A549 (cell line): ENCODE results near the gene PPP1CC. TPM values are rescaled to one million over a fixed set of nuclear protein-coding genes. Genes with fewer than 3 reads are reported as not detected.

Source experiments
- ATAC-seq, 2 experiments: fragments of 200-7000 bp in 1 of 2; fragments of >200 bp in 1 of 2; cut with Nextera tagmentation in 1 of 2; cut with Tn5 transposase in 1 of 2; 3 replicates each; pipeline versions ENCODE4 v1.8.0 to v1.9.1; 2018 to 2020; ENCODE audit warnings: mild to moderate bottlenecking in 1 of 2, moderate library complexity in 1 of 2
- CTCF ChIA-PET: fragments of 300-600 bp; sonication (Branson Sonifier 250); formaldehyde crosslinking; extraction: SDS; loops from one replicate; lab custom pipeline; 2021; ENCODE audit warnings: antibody characterized with exemption, inconsistent platforms; lab: Yijun Ruan, JAX
- POLR2A ChIA-PET: fragments of 350-600 bp; formaldehyde crosslinking; extraction: SDS; loops from one replicate; lab custom pipeline; 2021; ENCODE audit warnings: antibody characterized with exemption, inconsistent platforms; lab: Yijun Ruan, JAX
- DNase-seq, 2 experiments: peaks; one replicate each; pipeline versions ENCODE4 v3.0.0 to v3.0.0-alpha.2; 2011 to 2016; ENCODE audit warnings: low read depth in 1 of 2, low spot score in 1 of 2
- FAIRE-seq: peaks from 2 replicates; lab custom pipeline; 2011; peaks lifted over from hg19 to GRCh38; lab: Jason Lieb, UNC
- H3K27ac ChIP-seq, 2 experiments: fragments of >200 bp; sonication (Bioruptor Twin); formaldehyde crosslinking; 3 replicates each; pipeline ENCODE4 v1.5.1; 2016 to 2017
- H3K4me1 ChIP-seq: fragments of >200 bp; sonication (Bioruptor Twin); formaldehyde crosslinking; 3 replicates; pipeline ENCODE4 v1.6.1; 2016
- H3K4me2 ChIP-seq: fragments of >200 bp; sonication (Bioruptor Twin); formaldehyde crosslinking; 3 replicates; pipeline ENCODE4 v1.6.1; 2016
- H3K4me3 ChIP-seq: fragments of >200 bp; sonication (Bioruptor Twin); formaldehyde crosslinking; 3 replicates; pipeline ENCODE4 v1.5.1; 2016
- H3K9me3 ChIP-seq: fragments of >200 bp; sonication (Bioruptor Twin); formaldehyde crosslinking; 3 replicates; pipeline ENCODE4 v1.6.1; 2016
- CBX2 ChIP-seq: fragments of 200-600 bp; sonication (generic); IDR thresholded peaks from 2 replicates; pipeline ENCODE4 v1.6.1; 2016; ENCODE audit warnings: low read depth, mild to moderate bottlenecking, borderline replicate concordance
- CEBPB ChIP-seq, 2 experiments: fragments of >200 bp in 1 of 2; sonication (Bioruptor Twin) in 1 of 2; formaldehyde crosslinking in 1 of 2; IDR thresholded peaks; 2 replicates each; pipeline ENCODE4 v1.6.1; 2012 to 2016
- CHD2 ChIP-seq: fragments of 150-350 bp; IDR thresholded peaks from 2 replicates; pipeline ENCODE4 v1.6.1; 2014; ENCODE audit warnings: low read length; ENCODE audit not compliant: partially characterized antibody
- FOSB ChIP-seq: fragments of 250-450 bp; sonication (Bioruptor Pico); IDR thresholded peaks from 2 replicates; pipeline ENCODE4 v1.5.0; 2020; ENCODE audit warnings: mild to moderate bottlenecking, moderate library complexity
- FOSL2 ChIP-seq, 2 experiments: fragments of 450-650 bp in 1 of 2; fragments of >200 bp in 1 of 2; sonication (Bioruptor Twin) in 1 of 2; formaldehyde crosslinking; IDR thresholded peaks; 2 replicates each; pipeline versions ENCODE4 v1.5.0 to v1.6.1; 2016 to 2020; ENCODE audit warnings: mild to moderate bottlenecking in 1 of 2, moderate library complexity in 1 of 2
- FOXS1 ChIP-seq: fragments of 250-450 bp; sonication (Bioruptor Pico); IDR thresholded peaks from 2 replicates; pipeline ENCODE4 v1.5.0; 2020; ENCODE audit warnings: mild to moderate bottlenecking, moderate library complexity
- HDAC2 ChIP-seq: fragments of 200-600 bp; sonication (generic); IDR thresholded peaks from 2 replicates; pipeline ENCODE4 v1.6.1; 2016
- HOXA7 ChIP-seq: fragments of 250-450 bp; sonication (Bioruptor Pico); IDR thresholded peaks from 2 replicates; pipeline ENCODE4 v1.5.0; 2020; ENCODE audit warnings: mild to moderate bottlenecking, moderate library complexity
- HOXB13 ChIP-seq: fragments of 250-450 bp; sonication (Bioruptor Pico); IDR thresholded peaks from 2 replicates; pipeline ENCODE4 v1.5.0; 2020; ENCODE audit warnings: low read depth, mild to moderate bottlenecking, moderate library complexity
- HOXB5 ChIP-seq: fragments of 250-450 bp; sonication (Bioruptor Pico); IDR thresholded peaks from 2 replicates; pipeline ENCODE4 v1.5.0; 2020; ENCODE audit warnings: mild to moderate bottlenecking, moderate library complexity
- JUNB ChIP-seq: fragments of >200 bp; sonication (Bioruptor Twin); formaldehyde crosslinking; IDR thresholded peaks from 2 replicates; pipeline ENCODE4 v1.6.1; 2016
- KDM1A ChIP-seq: fragments of 200-600 bp; sonication (generic); IDR thresholded peaks from 2 replicates; pipeline ENCODE4 v1.6.1; 2016; ENCODE audit warnings: low read depth, mild to moderate bottlenecking
- MAFK ChIP-seq: fragments of 450-650 bp; IDR thresholded peaks from 2 replicates; pipeline ENCODE4 v1.6.1; 2014; ENCODE audit not compliant: partially characterized antibody
- MAZ ChIP-seq: fragments of 150-350 bp; IDR thresholded peaks from 2 replicates; pipeline ENCODE4 v1.6.1; 2014; ENCODE audit warnings: antibody characterized with exemption, low read depth, low read length, borderline replicate concordance
- NFE2L2 ChIP-seq: fragments of 150-350 bp; conservative IDR thresholded peaks from 2 replicates; pipeline ENCODE4 v1.6.1; 2014; ENCODE audit warnings: low read length
- NPAS2 ChIP-seq: fragments of 250-450 bp; sonication (Bioruptor Pico); IDR thresholded peaks from 2 replicates; pipeline ENCODE4 v1.8.0; 2022; ENCODE audit warnings: mild to moderate bottlenecking, moderate library complexity, borderline replicate concordance
- NR3C1 ChIP-seq: fragments of >200 bp; sonication (Bioruptor Twin); formaldehyde crosslinking; IDR thresholded peaks from 3 replicates; pipeline ENCODE4 v1.6.1; 2017
- PHF8 ChIP-seq: fragments of 200-600 bp; sonication (generic); IDR thresholded peaks from 2 replicates; pipeline ENCODE4 v1.6.1; 2016; ENCODE audit warnings: low read depth, mild to moderate bottlenecking, antibody characterized with exemption, moderate library complexity, borderline replicate concordance
- POLR2A ChIP-seq: IDR thresholded peaks from 2 replicates; pipeline ENCODE4 v1.6.1; 2012; ENCODE audit warnings: mild to moderate bottlenecking, low read length
- RAD21 ChIP-seq, 2 experiments: fragments of >200 bp in 1 of 2; sonication (Bioruptor Twin) in 1 of 2; formaldehyde crosslinking in 1 of 2; IDR thresholded peaks in 1 of 2; conservative IDR thresholded peaks in 1 of 2; 2 replicates in 1 of 2; 3 replicates in 1 of 2; pipeline ENCODE4 v1.6.1; 2012 to 2018; ENCODE audit warnings: inconsistent platforms in 1 of 2
- RARB ChIP-seq: fragments of 250-450 bp; sonication (Bioruptor Pico); IDR thresholded peaks from 2 replicates; pipeline ENCODE4 v1.8.0; 2021; ENCODE audit warnings: mild to moderate bottlenecking, moderate library complexity
- RCOR1 ChIP-seq: fragments of 150-350 bp; IDR thresholded peaks from 2 replicates; pipeline ENCODE4 v1.6.1; 2014; ENCODE audit warnings: antibody characterized with exemption, low read length, low read depth
- SREBF2 ChIP-seq: fragments of 450-650 bp; IDR thresholded peaks from 2 replicates; pipeline ENCODE4 v1.6.1; 2014; ENCODE audit warnings: mild to moderate bottlenecking, moderate library complexity
- TFCP2L1 ChIP-seq: fragments of 250-450 bp; sonication (Bioruptor Pico); IDR thresholded peaks from 2 replicates; pipeline ENCODE4 v1.5.0; 2021; ENCODE audit warnings: mild to moderate bottlenecking
- ZFP36 ChIP-seq: fragments of 450-650 bp; IDR thresholded peaks from 2 replicates; pipeline ENCODE4 v1.6.1; 2014; ENCODE audit warnings: borderline replicate concordance; ENCODE audit not compliant: partially characterized antibody
- ZNF302 ChIP-seq: fragments of 250-450 bp; sonication (Bioruptor Pico); IDR thresholded peaks from 2 replicates; pipeline ENCODE4 v1.9.0; 2021; ENCODE audit warnings: inconsistent platforms, mild to moderate bottlenecking, moderate library complexity
- WGBS: methylation state at CpG from one replicate; pipeline ENCODE4 v1.1.6; 2017; ENCODE audit errors: missing lambda C conversion rate; 5-methylcytosine and 5-hydroxymethylcytosine counted together
- polyA plus RNA-seq, 4 experiments: library from polyadenylated mRNA; depleted of rRNA in 3 of 4; stranded (reverse); fragments of >200 nt; fragmentation: RNase III in 1 of 4; extraction: RNeasy Plus Mini Kit Qiagen cat#74134 plus additional on column Dnase treatment in 1 of 4; gene quantifications; 2 replicates in 3 of 4; 3 replicates in 1 of 4; pipeline ENCODE4 v1.2.3, GENCODE V29; 2011 to 2017
- TF ChIP-seq, protein P1 (sequence below): fragments of 200-600 bp; sonication (generic); IDR thresholded peaks from 2 replicates; pipeline ENCODE4 v1.6.1; 2016; ENCODE audit warnings: antibody characterized with exemption, mild to moderate bottlenecking, moderate library complexity
- TF ChIP-seq, protein P2 (sequence below): IDR thresholded peaks from 2 replicates; pipeline ENCODE4 v1.6.1; 2012; ENCODE audit warnings: low read depth, borderline replicate concordance
- TF ChIP-seq, protein P3 (sequence below): fragments of >200 bp; sonication (Bioruptor Twin); formaldehyde crosslinking; IDR thresholded peaks from 3 replicates; pipeline ENCODE4 v1.5.1; 2016
- TF ChIP-seq, protein P4 (sequence below): IDR thresholded peaks from 2 replicates; pipeline ENCODE4 v1.6.1; 2012
- TF ChIP-seq, protein P5 (sequence below): fragments of 250-450 bp; sonication (Bioruptor Pico); IDR thresholded peaks from 2 replicates; pipeline ENCODE4 v1.5.0; 2021; ENCODE audit warnings: mild to moderate bottlenecking, moderate library complexity, borderline replicate concordance
- TF ChIP-seq, protein P6 (sequence below): IDR thresholded peaks from 2 replicates; pipeline ENCODE4 v1.6.1; 2012

PPP1CC gene
- polyA plus RNA-seq, 2 of the 4 experiments (the other 2 are of a cell fraction) = 131 to 258 TPM

DNA sequence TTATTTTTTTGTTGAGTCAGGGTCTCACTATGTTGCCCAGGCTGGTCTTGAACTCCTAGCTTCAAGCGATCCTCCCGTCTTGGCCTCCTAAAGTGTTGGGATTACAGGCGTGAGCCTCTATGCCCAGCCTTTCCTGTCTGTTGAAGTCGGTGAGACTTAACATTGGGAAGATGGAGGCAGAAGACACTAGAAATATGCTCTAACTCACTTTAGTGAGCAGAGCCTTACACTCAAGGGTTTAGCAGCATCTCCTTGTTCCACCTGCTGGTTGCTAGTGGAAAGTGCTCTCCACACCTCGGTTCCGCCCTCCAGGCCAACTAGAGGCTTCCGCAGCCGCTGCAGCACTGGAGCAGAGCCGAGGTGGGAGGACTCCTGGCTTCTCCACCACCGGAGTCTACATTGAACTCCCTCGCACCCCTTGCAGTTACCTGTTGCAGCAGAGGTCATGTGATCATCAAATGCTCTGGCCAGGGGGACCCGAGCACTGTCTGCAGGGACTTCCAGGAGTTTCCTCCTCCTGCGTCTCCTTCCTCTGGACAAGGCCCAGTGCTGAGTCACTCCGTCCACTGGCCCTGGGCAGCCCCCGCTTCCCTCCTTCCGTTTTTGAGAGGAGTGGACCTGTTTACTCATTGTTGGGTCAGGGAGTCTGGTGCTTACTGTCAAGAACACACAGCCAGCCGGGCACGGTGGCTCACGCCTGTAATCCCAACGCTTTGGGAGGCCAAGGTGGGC is 44.4 kb downstream of the PPP1CC start:
- ChIA-PET CTCF (interaction anchor here (0.6 to 1.3 kb wide), 9 partner anchors 12 to 186 kb away, joined by 3 to 6 read pairs (median 3); no protein-coding TSS in a partner anchor), POLR2A (no interaction called here)
- Histone ChIP-seq H3K9me3 (no peaks in the 10 kb centered on the region), H3K4me2 (peak overlapping the region; percentile 65), H3K4me1 (peaks cover 8% of the 10 kb centered on the region), H3K4me3 (no peak overlapping the region), H3K27ac (peak overlapping the region; percentile 55 to 76)
- 34% methylated on average over 20 of the region's 20 CpGs for WGBS
- DNase-seq (peak; percentile 74 to 94), ATAC-seq (peak; percentile 97 to 99), FAIRE-seq (no peak)
- TF ChIP-seq POLR2A = no peak
- TF ChIP-seq HOXB5 = no peak
- TF ChIP-seq ZNF302 (CRISPR knock-in tag) = no peak
- no peak for TF ChIP-seq HOXB13 (CRISPR knock-in tag)
- no peak; the same call in 1 of the 2 replicates for TF ChIP-seq HDAC2
- no peak for TF ChIP-seq KDM1A
- peak; percentile 63 to 73; a peak in 4 of 5 replicates for TF ChIP-seq RAD21 (conservative IDR thresholded peaks at IDR 0.05 in 1 of 2, IDR thresholded peaks at IDR 0.05 in 1 of 2)
- TF ChIP-seq HOXA7 (CRISPR knock-in tag) = no peak
- no peak for TF ChIP-seq FOXS1
- TF ChIP-seq SREBF2 = no peak
- TF ChIP-seq JUNB = no peak
- no peak for TF ChIP-seq FOSL2 (IDR thresholded peaks at IDR 0.05)
- TF ChIP-seq FOSL2 (CRISPR knock-in tag; IDR thresholded peaks at IDR 0.05) = peak; percentile 45
- no peak for TF ChIP-seq NPAS2
- TF ChIP-seq CBX2 = no peak
- TF ChIP-seq CHD2 = no peak
- TF ChIP-seq TFCP2L1 (CRISPR knock-in tag) = no peak
- TF ChIP-seq, protein P1, sequence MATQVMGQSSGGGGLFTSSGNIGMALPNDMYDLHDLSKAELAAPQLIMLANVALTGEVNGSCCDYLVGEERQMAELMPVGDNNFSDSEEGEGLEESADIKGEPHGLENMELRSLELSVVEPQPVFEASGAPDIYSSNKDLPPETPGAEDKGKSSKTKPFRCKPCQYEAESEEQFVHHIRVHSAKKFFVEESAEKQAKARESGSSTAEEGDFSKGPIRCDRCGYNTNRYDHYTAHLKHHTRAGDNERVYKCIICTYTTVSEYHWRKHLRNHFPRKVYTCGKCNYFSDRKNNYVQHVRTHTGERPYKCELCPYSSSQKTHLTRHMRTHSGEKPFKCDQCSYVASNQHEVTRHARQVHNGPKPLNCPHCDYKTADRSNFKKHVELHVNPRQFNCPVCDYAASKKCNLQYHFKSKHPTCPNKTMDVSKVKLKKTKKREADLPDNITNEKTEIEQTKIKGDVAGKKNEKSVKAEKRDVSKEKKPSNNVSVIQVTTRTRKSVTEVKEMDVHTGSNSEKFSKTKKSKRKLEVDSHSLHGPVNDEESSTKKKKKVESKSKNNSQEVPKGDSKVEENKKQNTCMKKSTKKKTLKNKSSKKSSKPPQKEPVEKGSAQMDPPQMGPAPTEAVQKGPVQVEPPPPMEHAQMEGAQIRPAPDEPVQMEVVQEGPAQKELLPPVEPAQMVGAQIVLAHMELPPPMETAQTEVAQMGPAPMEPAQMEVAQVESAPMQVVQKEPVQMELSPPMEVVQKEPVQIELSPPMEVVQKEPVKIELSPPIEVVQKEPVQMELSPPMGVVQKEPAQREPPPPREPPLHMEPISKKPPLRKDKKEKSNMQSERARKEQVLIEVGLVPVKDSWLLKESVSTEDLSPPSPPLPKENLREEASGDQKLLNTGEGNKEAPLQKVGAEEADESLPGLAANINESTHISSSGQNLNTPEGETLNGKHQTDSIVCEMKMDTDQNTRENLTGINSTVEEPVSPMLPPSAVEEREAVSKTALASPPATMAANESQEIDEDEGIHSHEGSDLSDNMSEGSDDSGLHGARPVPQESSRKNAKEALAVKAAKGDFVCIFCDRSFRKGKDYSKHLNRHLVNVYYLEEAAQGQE = no peak
- 0 out of 2 replicates have a peak, but pooled peaks have one; percentile 3 for TF ChIP-seq NFE2L2
- TF ChIP-seq, protein P2, sequence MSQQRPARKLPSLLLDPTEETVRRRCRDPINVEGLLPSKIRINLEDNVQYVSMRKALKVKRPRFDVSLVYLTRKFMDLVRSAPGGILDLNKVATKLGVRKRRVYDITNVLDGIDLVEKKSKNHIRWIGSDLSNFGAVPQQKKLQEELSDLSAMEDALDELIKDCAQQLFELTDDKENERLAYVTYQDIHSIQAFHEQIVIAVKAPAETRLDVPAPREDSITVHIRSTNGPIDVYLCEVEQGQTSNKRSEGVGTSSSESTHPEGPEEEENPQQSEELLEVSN = peak; percentile 39; the same call in 1 of the 2 replicates
- TF ChIP-seq MAZ = no peak
- TF ChIP-seq MAFK = peak; percentile 60
- TF ChIP-seq PHF8 = no peak
- TF ChIP-seq, protein P3, sequence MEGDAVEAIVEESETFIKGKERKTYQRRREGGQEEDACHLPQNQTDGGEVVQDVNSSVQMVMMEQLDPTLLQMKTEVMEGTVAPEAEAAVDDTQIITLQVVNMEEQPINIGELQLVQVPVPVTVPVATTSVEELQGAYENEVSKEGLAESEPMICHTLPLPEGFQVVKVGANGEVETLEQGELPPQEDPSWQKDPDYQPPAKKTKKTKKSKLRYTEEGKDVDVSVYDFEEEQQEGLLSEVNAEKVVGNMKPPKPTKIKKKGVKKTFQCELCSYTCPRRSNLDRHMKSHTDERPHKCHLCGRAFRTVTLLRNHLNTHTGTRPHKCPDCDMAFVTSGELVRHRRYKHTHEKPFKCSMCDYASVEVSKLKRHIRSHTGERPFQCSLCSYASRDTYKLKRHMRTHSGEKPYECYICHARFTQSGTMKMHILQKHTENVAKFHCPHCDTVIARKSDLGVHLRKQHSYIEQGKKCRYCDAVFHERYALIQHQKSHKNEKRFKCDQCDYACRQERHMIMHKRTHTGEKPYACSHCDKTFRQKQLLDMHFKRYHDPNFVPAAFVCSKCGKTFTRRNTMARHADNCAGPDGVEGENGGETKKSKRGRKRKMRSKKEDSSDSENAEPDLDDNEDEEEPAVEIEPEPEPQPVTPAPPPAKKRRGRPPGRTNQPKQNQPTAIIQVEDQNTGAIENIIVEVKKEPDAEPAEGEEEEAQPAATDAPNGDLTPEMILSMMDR = peak; percentile 50
- TF ChIP-seq, protein P4, sequence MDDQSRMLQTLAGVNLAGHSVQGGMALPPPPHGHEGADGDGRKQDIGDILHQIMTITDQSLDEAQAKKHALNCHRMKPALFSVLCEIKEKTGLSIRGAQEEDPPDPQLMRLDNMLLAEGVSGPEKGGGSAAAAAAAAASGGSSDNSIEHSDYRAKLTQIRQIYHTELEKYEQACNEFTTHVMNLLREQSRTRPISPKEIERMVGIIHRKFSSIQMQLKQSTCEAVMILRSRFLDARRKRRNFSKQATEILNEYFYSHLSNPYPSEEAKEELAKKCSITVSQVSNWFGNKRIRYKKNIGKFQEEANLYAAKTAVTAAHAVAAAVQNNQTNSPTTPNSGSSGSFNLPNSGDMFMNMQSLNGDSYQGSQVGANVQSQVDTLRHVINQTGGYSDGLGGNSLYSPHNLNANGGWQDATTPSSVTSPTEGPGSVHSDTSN = no peak
- TF ChIP-seq, protein P5, sequence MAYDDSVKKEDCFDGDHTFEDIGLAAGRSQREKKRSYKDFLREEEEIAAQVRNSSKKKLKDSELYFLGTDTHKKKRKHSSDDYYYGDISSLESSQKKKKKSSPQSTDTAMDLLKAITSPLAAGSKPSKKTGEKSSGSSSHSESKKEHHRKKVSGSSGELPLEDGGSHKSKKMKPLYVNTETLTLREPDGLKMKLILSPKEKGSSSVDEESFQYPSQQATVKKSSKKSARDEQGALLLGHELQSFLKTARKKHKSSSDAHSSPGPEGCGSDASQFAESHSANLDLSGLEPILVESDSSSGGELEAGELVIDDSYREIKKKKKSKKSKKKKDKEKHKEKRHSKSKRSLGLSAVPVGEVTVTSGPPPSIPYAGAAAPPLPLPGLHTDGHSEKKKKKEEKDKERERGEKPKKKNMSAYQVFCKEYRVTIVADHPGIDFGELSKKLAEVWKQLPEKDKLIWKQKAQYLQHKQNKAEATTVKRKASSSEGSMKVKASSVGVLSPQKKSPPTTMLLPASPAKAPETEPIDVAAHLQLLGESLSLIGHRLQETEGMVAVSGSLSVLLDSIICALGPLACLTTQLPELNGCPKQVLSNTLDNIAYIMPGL (CRISPR knock-in tag) = no peak
- no peak for TF ChIP-seq CEBPB (IDR thresholded peaks at IDR 0.05)
- TF ChIP-seq, protein P6, sequence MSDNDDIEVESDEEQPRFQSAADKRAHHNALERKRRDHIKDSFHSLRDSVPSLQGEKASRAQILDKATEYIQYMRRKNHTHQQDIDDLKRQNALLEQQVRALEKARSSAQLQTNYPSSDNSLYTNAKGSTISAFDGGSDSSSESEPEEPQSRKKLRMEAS = peak; percentile 60
- no peak for TF ChIP-seq FOSB (CRISPR knock-in tag)
- no peak for TF ChIP-seq RARB (CRISPR knock-in tag)
- TF ChIP-seq ZFP36 = peak; percentile 8
- TF ChIP-seq RCOR1 = no peak
- no peak for TF ChIP-seq NR3C1
